ENCODE measurements around the gene ERCC3.
"Not testable (repeated sequence)": the region's sequence is repeated elsewhere in the genome, so short reads cannot be mapped to it uniquely, and the experiment has no call there.

Gene ERCC3

DNA sequence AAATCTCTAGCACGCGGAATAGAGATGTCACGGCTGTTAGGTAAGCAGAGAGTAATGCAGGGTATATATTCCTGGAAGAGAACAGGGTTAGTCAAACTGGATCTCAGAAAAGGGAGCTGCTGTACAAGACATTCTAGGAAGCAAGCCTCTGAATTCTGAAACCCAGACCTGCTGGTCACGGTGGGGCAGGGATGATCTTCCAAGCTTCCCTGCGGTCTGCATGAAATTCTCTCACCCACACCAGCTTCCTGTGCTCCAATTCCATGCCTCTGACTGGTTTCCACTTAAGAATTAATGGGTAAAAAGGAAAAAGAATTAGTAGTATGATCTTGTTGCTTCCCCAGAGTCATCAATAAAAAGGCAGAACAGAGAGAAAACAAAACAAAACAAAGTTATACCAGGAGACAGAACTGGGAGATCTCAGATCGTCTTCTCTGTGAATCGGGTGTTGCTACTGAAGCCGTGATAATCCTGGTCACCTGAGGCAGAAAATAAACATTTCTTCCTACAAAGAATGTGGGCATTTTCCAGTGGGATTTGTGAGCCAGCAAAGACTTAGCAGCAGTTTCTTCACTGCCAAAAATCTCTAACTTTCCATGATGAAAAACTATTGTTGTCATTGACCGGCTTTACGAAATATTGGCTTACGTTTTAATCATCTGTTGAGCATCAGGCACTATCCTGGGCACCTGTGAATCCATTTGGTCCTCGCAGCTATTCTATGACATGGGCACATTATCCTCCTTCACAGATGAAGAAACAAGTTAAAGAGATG lies 68.6 kb downstream of the ERCC3 start:
- DNase-seq, result no peak

DNA sequence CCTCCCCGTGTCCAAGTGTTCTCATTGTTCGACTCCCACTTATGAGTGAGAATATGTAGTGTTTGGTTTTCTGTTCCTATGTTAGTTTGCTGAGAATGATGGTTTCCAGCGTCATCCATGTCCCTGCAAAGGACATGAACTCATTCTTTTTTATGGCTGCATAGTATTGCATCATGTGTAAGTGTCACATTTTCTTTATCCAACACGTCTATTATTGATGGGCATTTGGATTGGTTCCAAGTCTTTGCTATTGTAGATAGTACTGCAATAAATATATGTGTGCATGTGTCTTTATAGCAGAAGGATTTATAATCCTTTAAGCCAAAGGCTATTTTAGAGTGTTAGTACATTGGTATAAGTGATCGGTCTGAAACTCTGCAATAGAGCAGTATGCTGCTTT lies 69.8 kb downstream of the ERCC3 start:
- not testable (repeated sequence) for DNase-seq

DNA sequence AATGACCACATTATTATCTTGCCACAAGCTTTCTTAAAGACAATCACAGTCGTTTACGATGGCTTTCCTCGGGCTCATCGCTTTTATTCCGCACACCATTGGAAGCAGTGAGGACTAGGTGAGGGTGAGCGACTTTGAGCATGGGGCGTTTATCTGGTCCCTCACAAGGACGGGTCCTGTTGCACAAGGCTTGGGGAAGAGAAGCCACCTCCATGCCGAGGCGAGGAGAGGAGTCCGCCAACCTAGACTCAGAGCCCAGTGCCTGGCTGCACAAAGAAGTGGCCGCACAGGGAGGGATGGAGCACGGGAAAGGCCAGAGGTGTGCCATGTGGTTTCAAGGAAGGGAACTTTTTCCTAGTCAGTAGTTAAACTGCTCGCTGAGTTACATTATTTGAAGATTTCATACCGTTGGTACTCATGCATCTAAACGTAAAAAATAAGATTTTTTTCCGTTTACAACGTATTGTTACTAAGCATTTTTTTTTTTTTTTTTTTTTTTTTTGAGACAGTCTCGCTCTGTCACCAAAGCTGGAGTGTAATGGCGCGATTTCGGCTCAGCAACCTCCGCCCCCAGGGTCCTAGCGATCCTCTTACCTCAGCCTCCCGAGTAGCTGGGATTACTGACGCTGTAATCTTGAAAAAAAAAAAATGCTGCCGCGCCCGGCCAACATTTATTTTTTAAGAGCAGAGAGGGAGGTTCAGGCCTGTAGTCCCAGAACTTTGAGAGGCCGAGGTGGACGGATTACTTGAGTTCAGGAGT lies 73.0 kb downstream of the ERCC3 start:
- DNase-seq, result no peak

DNA sequence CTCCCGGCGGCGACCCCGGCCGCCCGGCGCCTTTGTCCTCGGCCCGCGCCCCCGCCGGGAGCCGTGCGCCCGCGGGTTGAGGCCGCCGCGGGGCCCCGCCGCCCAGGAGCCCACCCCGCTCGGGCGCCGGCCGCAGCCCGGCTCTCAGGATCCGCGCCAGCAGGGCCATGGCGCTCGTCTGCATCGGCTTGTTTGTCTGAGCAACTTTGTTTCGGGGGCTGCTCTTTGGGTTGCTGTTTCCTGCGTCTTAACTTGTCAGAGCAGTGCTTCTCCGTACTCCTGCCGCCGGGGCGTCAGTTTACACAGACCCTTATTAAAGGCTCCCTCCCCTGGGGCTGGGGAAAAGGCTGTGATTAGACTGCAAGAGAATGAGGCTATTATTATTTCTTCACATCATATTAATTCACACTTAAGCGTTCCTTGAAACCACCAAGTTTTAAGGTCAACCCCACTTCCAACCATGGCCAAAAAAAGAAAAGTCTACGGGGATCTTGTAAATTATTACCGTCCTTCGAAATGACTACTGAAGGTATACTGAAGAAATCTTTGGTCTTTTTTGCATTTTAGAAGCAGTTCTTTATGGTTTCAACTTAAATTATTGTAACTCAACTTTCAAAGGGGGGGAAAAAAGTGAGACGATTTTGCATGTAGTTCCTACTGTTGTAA lies 73.7 kb downstream of the ERCC3 start, which contains the start of gene CYP27C1:
CYP27C1 (minus strand) TSS at position 198 of the 666 bp plus-strand sequence; CDS start at position 169, 29 bp downstream.
- DNase-seq, result no peak

DNA sequence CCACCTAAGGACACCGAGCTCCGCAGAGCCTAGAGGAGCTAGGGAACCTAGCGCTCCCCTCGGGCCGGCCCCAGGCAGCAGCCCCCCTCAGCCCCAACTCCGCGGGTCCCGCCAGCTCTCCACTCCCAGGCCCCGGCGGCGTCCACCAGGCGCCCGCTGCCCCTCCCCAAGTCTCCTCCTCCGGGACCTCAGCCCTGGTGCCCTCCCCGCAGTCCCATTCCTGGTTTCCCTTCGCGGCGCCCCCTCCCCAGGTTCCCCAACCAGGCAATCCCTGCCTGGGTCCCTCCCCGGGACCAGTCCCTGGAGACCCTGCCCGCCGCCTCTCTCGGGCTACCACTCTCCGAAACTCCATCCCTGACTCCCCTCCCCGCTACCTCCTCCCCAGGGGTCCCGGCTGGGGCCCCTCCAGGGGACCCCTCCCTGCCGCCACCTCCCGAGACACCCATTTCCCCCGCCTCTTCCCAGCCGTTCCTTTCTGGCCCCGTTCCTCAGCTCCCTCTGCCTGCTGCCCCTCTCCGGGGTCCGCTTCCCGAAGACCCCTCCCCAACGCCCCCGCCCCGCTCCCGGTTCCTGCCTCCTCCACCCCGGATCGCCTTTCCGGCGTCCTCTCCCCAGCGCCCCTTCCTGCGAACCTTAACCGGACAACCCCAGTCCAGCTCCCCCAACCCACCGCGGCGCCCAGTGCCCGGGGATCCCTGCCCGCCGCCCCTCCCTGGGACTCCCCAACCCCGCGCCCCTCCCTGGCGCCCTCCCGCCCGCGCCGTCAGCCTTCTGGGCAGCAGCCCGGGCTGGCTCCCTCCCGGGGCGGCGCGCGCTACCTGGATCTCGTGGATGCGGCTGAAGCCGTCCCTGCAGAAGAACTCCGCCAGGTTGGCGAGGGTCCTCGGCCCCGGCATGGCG lies 74.5 kb downstream of the ERCC3 start:
- DNase-seq, result no peak

DNA sequence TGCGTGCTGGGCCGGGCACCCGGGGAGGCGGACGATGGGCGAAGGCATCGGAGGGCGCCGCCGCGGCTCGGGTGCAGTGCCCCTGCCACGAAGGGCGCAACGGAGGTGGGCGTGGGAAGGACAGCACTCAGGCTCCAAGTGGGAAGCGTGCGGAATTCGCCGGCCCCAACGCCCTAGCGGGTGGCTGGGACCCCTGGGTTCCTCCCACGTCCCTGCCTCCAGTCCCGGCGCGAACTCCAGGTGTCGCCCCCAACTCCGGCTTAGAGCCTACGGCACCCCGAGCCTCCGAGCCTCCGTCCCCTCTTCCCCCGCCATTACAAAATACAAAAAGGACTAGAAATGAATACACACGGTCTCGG lies 75.2 kb downstream of the ERCC3 start:
- DNase-seq, result no peak

DNA sequence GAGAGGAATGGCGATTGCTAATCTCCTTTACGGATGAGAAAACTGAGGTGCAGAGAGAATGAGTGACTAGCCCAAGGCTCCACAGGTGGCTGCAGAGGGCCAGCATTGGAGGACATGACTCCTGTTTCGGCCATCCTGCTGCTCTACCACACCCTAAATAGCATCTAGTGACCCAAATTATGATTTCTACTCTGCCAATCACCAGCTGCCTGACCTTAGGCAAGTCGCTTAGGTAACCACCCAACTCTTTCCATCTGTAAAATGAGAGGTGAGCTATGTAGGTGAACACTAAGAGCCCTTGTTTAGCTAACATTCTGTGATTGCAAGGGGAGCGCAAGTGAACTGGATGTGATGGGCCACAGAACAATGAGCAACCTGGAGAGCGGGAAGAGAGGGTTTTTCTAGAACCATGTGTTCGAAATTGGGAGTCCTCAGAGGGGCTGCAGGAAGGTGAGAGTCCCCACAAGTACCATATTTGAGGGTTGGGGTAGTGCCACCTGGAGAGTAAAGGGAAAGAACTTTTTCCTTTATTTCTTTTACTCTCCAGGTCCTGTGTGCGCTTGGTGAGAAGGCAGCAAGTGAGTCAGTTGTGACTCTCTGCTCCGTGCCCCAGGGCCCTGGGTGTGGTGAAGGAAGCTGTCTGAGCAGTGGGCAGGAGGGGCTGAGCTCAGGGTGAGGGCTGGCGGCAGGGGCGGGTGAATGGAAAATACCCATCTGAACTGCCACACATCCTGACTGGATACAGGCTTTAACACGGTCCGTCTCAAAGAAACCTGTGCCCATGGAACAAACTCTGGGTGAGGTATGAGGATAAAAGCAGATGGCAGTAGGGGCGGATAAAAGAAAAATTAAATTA lies 76.2 kb downstream of the ERCC3 start:
- DNase-seq, result peak; percentile 80

DNA sequence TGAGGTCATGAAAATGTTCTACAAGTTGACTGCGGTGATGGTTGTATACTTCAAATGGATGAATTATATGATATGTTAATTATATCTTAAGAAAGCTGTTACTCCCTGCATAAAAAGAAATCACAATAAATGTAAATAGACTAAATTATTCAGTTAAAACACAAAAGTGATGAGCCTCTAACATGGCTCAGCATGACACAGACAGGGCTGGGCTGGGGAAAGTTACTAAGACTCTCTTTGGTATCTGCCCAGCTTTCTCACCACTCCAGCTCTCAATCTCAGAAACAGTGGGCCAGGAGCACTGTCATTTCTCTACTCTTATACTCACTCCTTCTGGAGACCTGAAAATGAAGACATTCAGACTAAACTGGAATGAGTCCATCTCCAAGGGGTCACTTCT lies 77.4 kb downstream of the ERCC3 start:
- no peak for DNase-seq

DNA sequence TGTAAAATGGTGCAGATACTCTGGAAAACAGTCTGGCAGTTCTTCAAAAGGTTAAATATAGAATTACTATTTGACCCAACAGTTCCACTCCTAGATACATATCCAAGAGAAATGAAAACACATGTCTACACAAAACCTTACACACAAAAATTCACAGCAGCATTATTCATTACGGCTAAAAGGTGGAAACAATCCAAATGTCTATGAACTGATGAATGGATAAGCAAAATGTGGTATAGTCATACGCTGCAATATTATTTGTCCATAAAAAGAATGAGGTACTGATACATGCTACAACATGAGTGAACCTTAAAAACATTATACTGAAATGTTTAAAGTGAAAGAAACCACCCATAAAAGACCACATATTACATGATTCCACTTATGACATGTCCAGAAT lies 77.8 kb downstream of the ERCC3 start:
- no peak for DNase-seq

DNA sequence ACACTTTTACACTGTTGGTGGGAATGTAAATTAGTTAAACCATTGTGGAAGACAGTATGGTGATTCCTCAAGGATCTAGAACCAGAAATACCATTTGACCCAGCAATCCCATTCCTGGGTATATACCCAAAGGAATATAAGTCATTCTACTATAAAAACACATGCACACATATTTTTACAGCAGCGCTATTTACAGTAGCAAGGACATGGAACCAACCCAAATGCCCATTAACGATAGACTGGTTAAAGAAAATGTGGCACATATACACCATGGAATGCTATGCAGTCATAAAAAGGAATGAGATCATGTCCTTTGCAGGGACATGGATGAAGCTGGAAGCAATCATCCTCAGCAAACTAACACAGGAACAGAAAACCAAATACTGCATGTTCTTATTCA lies 79.7 kb downstream of the ERCC3 start:
- not testable (repeated sequence) for DNase-seq

DNA sequence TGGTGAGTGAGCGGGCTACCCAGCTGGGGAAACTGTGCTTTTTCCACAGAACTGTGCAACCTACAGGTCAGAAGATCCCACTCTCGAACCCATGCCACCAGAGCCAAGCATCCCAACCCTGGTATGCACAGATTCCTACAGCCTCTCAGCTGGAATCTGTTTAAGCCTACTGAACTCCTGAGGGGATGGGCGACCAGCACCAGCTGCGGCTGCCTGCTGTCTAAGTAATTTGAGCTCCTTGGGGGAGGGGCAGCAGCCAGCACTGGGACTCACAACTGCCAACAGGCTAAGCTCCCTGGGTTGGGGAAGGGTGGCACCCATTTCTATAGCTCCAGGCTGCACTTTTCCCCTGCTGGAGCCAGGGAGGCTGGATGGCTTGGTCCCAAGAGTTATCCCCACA lies 85.6 kb downstream of the ERCC3 start:
- DNase-seq, result no peak

All from T1000 (cell line).